Neural cell (in vitro differentiated cells): ENCODE results near the gene STARD13.

Source experiments
- MXI1 ChIP-seq: fragments of 450-650 bp; conservative IDR thresholded peaks from 2 replicates; pipeline ENCODE4 v1.6.1; 2014; ENCODE audit warnings: antibody characterized with exemption, mild to moderate bottlenecking; ENCODE audit not compliant: poor library complexity, severe bottlenecking
- POLR2AphosphoS5 ChIP-seq: IDR thresholded peaks from 2 replicates; pipeline ENCODE4 v1.6.1; 2012
- TAF1 ChIP-seq: IDR thresholded peaks from 2 replicates; pipeline ENCODE4 v1.6.1; 2012; ENCODE audit warnings: low read depth

- TF ChIP-seq MXI1 (no peak), TAF1 (no peak), POLR2AphosphoS5 (no peak)
These were observed 21.5 kb downstream of the STARD13 start for GRCh38 chr13:33263976-33264619.
